CD4-positive, alpha-beta T cell (primary cell): Measurements from ENCODE around the gene RBM38. TPM values are rescaled to one million over a fixed set of nuclear protein-coding genes. Genes with fewer than 3 reads are reported as not detected.

ENCODE experiments used
- ATAC-seq: fragments of 200-7000 bp; cut with Tn5 transposase; one replicate; pipeline ENCODE4 v1.10.0; 2022; ENCODE audit warnings: mild to moderate bottlenecking; ENCODE audit not compliant: poor library complexity
- CTCF ChIA-PET: fragments of 350-600 bp; sonication (Branson Sonifier 250); formaldehyde crosslinking; loops from one replicate; lab custom pipeline; 2021; ENCODE audit warnings: antibody characterized with exemption, inconsistent platforms; lab: Charles Lee
- POLR2A ChIA-PET: fragments of 350-600 bp; sonication (Branson Sonifier 250); formaldehyde crosslinking; loops from one replicate; lab custom pipeline; 2021; ENCODE audit warnings: antibody characterized with exemption, inconsistent platforms; lab: Charles Lee
- DNase-seq, 14 experiments: peaks; one replicate each; pipeline ENCODE4 v3.0.0-alpha.2; 2013 to 2020; ENCODE audit warnings: mixed read lengths in 2 of 14
- H3K27ac ChIP-seq, 2 donors: one replicate each; pipeline versions ENCODE4 v1.5.1 to v1.7.0; 2013; ENCODE audit warnings: low read length in 2 of 2, low read depth in 1 of 2, mild to moderate bottlenecking in 1 of 2
- H3K27me3 ChIP-seq, 2 experiments: 1 replicate in 1 of 2; 2 replicates in 1 of 2; pipeline versions ENCODE4 v1.6.1 to v1.7.0; 2013; ENCODE audit warnings: low read length in 2 of 2, control low read depth in 1 of 2, mild to moderate bottlenecking in 1 of 2, moderate library complexity in 1 of 2; ENCODE audit not compliant: insufficient read depth in 2 of 2, control insufficient read depth in 1 of 2
- H3K36me3 ChIP-seq: one replicate; pipeline ENCODE4 v1.6.1; 2013; ENCODE audit warnings: low read length, control low read depth; ENCODE audit not compliant: insufficient read depth
- H3K4me1 ChIP-seq: one replicate; pipeline ENCODE4 v1.6.1; 2013; ENCODE audit warnings: low read length, control low read depth; ENCODE audit not compliant: insufficient read depth
- H3K4me3 ChIP-seq: one replicate; pipeline ENCODE4 v1.5.1; 2013; ENCODE audit warnings: mild to moderate bottlenecking, low read length, moderate library complexity
- H3K9me3 ChIP-seq, 2 experiments: 1 replicate in 1 of 2; 2 replicates in 1 of 2; pipeline versions ENCODE4 v1.6.1 to v1.7.0; 2013; ENCODE audit warnings: low read length in 2 of 2, mild to moderate bottlenecking in 2 of 2, control low read depth in 1 of 2, moderate library complexity in 1 of 2; ENCODE audit not compliant: control insufficient read depth in 1 of 2, insufficient read depth in 1 of 2
- H3K27ac Mint-ChIP-seq: one replicate; pipeline ENCODE4 v1.8.0; 2020; ENCODE audit warnings: mixed read lengths
- H3K27me3 Mint-ChIP-seq: one replicate; pipeline ENCODE4 v1.8.0; 2021; ENCODE audit warnings: mixed read lengths
- H3K36me3 Mint-ChIP-seq: one replicate; pipeline ENCODE4 v1.8.0; 2021; ENCODE audit warnings: low read depth, mixed read lengths
- H3K4me1 Mint-ChIP-seq: one replicate; pipeline ENCODE4 v1.8.0; 2021; ENCODE audit warnings: low read depth, mixed read lengths
- H3K4me3 Mint-ChIP-seq: one replicate; pipeline ENCODE4 v1.8.0; 2020; ENCODE audit warnings: mild to moderate bottlenecking, mixed read lengths
- H3K9me3 Mint-ChIP-seq: one replicate; pipeline ENCODE4 v1.8.0; 2020; ENCODE audit warnings: mixed read lengths
- intact Hi-C, 2 experiments: fragments of 100-400 bp; cut with DNase I in 1 of 2; cut with micrococcal nuclease in 1 of 2; formaldehyde crosslinking; loops; one replicate each; pipeline versions ENCODE4 v1.15.1 to v1.9.0; 2023 to 2025; cut with DNase I, micrococcal nuclease
- total RNA-seq, 174 experiments: library from RNA in 2 of 174; stranded (reverse) in 2 of 174; gene quantifications; one replicate each; pipeline ENCODE4 v1.2.3 and lab custom pipeline; 2021 to 2026
- TF ChIP-seq, protein P1 (sequence below): fragments of 200-600 bp; IDR thresholded peaks from one replicate; pipeline ENCODE4 v1.8.0; 2022; ENCODE audit warnings: antibody characterized with exemption, mild to moderate bottlenecking

Gene RBM38
- total RNA-seq, 2 experiments from 2014 or later: 604 to 645 TPM

DNA sequence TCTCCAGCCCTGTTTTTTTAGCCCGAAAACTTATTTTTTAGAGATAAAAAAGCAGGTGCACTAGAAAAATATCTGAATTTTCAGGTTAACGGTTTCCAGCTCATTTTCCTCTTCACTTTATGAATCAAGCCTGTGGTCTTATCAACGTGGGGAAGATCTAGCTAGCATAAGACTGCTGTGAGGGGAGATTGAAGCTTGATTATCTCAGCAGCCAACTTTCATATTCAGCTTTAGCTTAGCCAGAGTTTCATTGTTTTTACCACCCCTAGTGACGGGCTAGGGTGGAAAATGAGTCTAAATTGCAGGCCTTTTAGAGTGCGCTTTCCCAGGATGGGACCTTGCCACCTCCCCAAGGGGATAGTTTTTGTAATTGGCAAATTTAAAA is 11.9 kb upstream of the RBM38 start:
- intact Hi-C loops: no loop called here
- POLR2A ChIA-PET: interaction anchor here (0.7 kb wide), 1 partner anchor 29 kb away, joined by 3 read pairs; no protein-coding TSS in a partner anchor

DNA sequence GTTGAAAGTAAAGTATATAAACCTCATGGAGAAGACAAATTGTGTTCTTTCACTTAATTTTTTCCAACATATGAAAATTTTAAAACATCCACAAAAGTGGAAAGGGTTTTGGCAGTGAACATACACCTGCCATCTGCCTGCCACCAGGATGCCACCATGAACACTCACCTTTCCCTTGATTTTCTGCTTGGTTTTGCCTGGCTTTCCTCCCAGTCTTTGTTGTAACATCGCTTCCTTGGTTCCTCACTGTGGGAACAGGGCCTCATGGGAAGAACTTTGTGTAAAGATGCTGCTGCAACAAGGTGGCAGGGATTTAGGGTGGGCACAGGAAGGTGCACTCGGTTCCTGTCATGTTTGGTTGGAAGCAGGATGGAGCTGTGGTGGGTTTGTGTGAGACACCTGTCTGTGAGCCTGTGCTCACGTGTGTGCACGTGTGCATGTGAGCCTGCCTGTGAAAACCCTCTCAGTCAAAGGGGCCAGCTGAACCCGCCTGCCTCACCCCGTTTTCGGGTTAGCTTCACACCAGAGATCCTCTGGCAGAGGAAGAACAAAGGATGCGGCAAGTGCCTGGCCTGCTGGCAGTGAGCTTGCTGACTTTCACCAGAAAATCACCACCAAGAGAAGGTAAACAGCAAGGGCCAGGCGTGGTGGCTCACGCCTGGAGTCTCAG is 11.0 kb upstream of the RBM38 start:
- peak overlapping the region; percentile 65 for H3K27ac Mint-ChIP-seq
- peaks cover 31% of the 10 kb centered on the region for H3K4me1 Mint-ChIP-seq
- TF ChIP-seq, protein P1, sequence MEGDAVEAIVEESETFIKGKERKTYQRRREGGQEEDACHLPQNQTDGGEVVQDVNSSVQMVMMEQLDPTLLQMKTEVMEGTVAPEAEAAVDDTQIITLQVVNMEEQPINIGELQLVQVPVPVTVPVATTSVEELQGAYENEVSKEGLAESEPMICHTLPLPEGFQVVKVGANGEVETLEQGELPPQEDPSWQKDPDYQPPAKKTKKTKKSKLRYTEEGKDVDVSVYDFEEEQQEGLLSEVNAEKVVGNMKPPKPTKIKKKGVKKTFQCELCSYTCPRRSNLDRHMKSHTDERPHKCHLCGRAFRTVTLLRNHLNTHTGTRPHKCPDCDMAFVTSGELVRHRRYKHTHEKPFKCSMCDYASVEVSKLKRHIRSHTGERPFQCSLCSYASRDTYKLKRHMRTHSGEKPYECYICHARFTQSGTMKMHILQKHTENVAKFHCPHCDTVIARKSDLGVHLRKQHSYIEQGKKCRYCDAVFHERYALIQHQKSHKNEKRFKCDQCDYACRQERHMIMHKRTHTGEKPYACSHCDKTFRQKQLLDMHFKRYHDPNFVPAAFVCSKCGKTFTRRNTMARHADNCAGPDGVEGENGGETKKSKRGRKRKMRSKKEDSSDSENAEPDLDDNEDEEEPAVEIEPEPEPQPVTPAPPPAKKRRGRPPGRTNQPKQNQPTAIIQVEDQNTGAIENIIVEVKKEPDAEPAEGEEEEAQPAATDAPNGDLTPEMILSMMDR: no peak
- Histone ChIP-seq H3K36me3 (peaks cover 60% of the 10 kb centered on the region), H3K4me3 (no peak overlapping the region), H3K27me3 (no peaks in the 10 kb centered on the region), H3K9me3 (no peaks in the 10 kb centered on the region), H3K27ac (no peak overlapping the region), H3K4me1 (peaks cover 16% of the 10 kb centered on the region)
- ATAC-seq (no peak), DNase-seq (no peak)
- H3K4me3 Mint-ChIP-seq: no peak overlapping the region
- H3K9me3 Mint-ChIP-seq: no peaks in the 10 kb centered on the region
- no peaks in the 10 kb centered on the region for H3K27me3 Mint-ChIP-seq
- CTCF ChIA-PET: interaction anchor here (0.9 to 3.2 kb wide), 3 partner anchors 10 to 214 kb away, joined by 3 to 14 read pairs (median 9); no protein-coding TSS in a partner anchor
- intact Hi-C loops: loop anchor here (2.0 to 10.0 kb wide), 3 partner anchors 212 to 825 kb away; no protein-coding TSS in a partner anchor
- H3K36me3 Mint-ChIP-seq: peaks cover 74% of the 10 kb centered on the region
- POLR2A ChIA-PET: interaction anchor here (1.2 kb wide), 1 partner anchor 13 kb away, joined by 3 read pairs; no protein-coding TSS in a partner anchor

More for the DNA sequence above, 11.9 kb upstream of the RBM38 start:
- Mint-ChIP-seq H3K27me3 (no peaks in the 10 kb centered on the region), H3K36me3 (peaks cover 76% of the 10 kb centered on the region), H3K4me3 (no peak overlapping the region), H3K9me3 (no peaks in the 10 kb centered on the region), H3K4me1 (peaks cover 38% of the 10 kb centered on the region), H3K27ac (no peak overlapping the region)
- Histone ChIP-seq H3K9me3 (no peaks in the 10 kb centered on the region), H3K36me3 (peaks cover 65% of the 10 kb centered on the region), H3K27me3 (no peaks in the 10 kb centered on the region), H3K27ac (no peak overlapping the region), H3K4me1 (peaks cover 24% of the 10 kb centered on the region), H3K4me3 (no peak overlapping the region)
- TF ChIP-seq, protein P1: no peak
- CTCF ChIA-PET: interaction anchor here (0.9 to 1.1 kb wide), 2 partner anchors 116 to 215 kb away, joined by 3 read pairs; no protein-coding TSS in a partner anchor
- no peak for DNase-seq
- no peak for ATAC-seq

DNA sequence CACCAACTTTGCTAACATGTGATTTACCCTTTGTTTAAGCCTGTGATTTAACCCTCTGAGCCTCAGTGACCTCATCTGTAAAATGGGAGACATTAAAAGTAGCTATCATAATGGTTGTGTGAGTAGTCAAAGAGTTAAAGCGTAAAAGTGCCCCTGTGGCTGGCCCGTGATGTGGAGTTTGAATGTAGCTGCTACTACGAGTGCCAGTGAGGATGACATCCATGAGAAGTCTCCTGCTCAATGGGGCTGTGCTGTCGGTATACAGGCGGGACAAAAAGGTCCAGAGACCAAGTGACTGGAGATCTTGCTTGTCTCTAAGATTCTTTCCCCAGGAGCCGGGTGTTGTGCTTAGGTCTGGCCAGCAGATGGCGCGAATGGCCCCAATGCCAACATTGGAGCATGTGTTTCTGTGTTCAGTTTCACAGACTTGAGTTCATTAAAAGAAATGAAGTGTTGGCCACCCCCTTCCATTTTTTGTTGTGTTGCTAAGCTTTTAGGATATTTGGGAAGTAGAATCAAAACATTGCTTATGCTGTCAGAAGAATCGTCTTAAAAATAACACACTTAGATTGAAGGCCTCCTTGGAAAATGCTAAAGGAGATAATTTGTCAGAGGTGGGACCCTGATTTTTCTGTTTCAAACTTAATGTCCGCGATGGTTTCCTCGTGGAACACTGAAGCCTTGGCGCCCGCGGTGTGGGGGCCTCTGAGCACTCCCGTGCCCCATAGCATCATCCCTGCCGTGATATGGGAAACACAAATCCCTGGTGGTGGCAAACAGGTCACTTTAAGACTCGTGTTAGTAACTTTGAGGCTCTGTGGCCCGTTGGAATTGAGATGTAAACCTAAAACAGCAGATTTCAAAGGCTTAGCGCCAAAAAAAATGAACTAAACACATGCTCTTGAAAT is 9.3 kb upstream of the RBM38 start:
- H3K27me3 ChIP-seq: no peaks in the 10 kb centered on the region
- H3K4me1 ChIP-seq: peaks cover 16% of the 10 kb centered on the region
- CTCF ChIA-PET: interaction anchor here (0.9 to 3.2 kb wide), 9 partner anchors 8 to 116 kb away, joined by 3 to 14 read pairs (median 5); no protein-coding TSS in a partner anchor
- Mint-ChIP-seq H3K27me3 (no peaks in the 10 kb centered on the region), H3K4me1 (peaks cover 20% of the 10 kb centered on the region), H3K27ac (peak overlapping the region; percentile 73), H3K9me3 (no peaks in the 10 kb centered on the region), H3K4me3 (peak overlapping the region; percentile 52), H3K36me3 (peaks cover 68% of the 10 kb centered on the region)
- H3K36me3 ChIP-seq: peaks cover 44% of the 10 kb centered on the region
- ATAC-seq (peak; percentile 86), DNase-seq (peak; percentile 75 to 92 (median 86))
- no peak overlapping the region for H3K4me3 ChIP-seq
- POLR2A ChIA-PET: interaction anchor here (1.4 to 3.9 kb wide), 4 partner anchors 9 to 51 kb away, joined by 4 to 25 read pairs (median 4); partner anchors contain the start of gene RBM38
- H3K27ac ChIP-seq: no peak overlapping the region
- TF ChIP-seq, protein P1: peak; percentile 80
- intact Hi-C loops: loop anchor here (1.0 to 10.0 kb wide), 5 partner anchors 53 to 823 kb away; no protein-coding TSS in a partner anchor
- no peaks in the 10 kb centered on the region for H3K9me3 ChIP-seq
